SU-DHL-6 (cell line): ENCODE results near the gene NUTF2.
"Not testable (repeated sequence)": the region's sequence is repeated elsewhere in the genome, so short reads cannot be mapped to it uniquely, and the experiment has no call there.

Experiments used
- H2AFZ ChIP-seq: fragments of 200-600 bp; sonication (generic); 2 replicates; pipeline ENCODE4 v1.6.1; 2014; ENCODE audit warnings: low read depth, mild to moderate bottlenecking, moderate library complexity, mixed read lengths, antibody characterized with exemption, low read length; ENCODE audit not compliant: severe bottlenecking
- H3F3A ChIP-seq: fragments of 200-600 bp; shearing (Covaris generic); 2 replicates; pipeline ENCODE4 v1.6.0; 2016; ENCODE audit warnings: antibody characterized with exemption, mild to moderate bottlenecking; ENCODE audit not compliant: insufficient read depth
- H3K27ac ChIP-seq: fragments of 200-600 bp; sonication (generic); 2 replicates; pipeline ENCODE4 v1.5.1; 2016; ENCODE audit warnings: low read depth, mild to moderate bottlenecking, low read length, moderate library complexity, mixed read lengths
- H3K27me3 ChIP-seq: fragments of 200-600 bp; sonication (generic), shearing (Covaris generic); 2 replicates; pipeline ENCODE4 v1.6.0; 2014; ENCODE audit warnings: mild to moderate bottlenecking, low read length
- H3K36me3 ChIP-seq: fragments of 200-600 bp; sonication (generic); 2 replicates; pipeline ENCODE4 v1.6.1; 2014; ENCODE audit warnings: mild to moderate bottlenecking, low read length, mixed read lengths
- H3K4me2 ChIP-seq: fragments of 300-600, 200-600 bp; shearing (Covaris generic), sonication (generic); 2 replicates; pipeline ENCODE4 v1.6.0; 2014; ENCODE audit warnings: low read length, low read depth, mild to moderate bottlenecking; ENCODE audit not compliant: poor library complexity, severe bottlenecking
- H3K4me3 ChIP-seq: fragments of 200-600 bp; sonication (generic); 2 replicates; pipeline ENCODE4 v1.5.1; 2014; ENCODE audit warnings: antibody characterized with exemption, low read length, mild to moderate bottlenecking, mixed read lengths; ENCODE audit not compliant: insufficient read depth, poor library complexity, severe bottlenecking
- H3K79me2 ChIP-seq: fragments of 200-600 bp; sonication (generic); 2 replicates; pipeline ENCODE4 v1.6.1; 2014; ENCODE audit warnings: mild to moderate bottlenecking, low read length, moderate library complexity; ENCODE audit not compliant: insufficient read depth
- H3K9ac ChIP-seq: fragments of 200-600 bp; sonication (generic); 2 replicates; pipeline ENCODE4 v1.7.0; 2014; ENCODE audit warnings: mild to moderate bottlenecking, low read length
- H3K9me2 ChIP-seq: fragments of 200-600 bp; sonication (generic); replicated peaks from 2 replicates; pipeline ENCODE4 v1.6.1; 2014; ENCODE audit warnings: low read length; ENCODE audit not compliant: insufficient read depth
- H3K9me3 ChIP-seq: fragments of 200-600 bp; sonication (generic); 2 replicates; pipeline ENCODE4 v1.6.1; 2014; ENCODE audit warnings: low read length, mixed read lengths; ENCODE audit not compliant: insufficient read depth
- H4K20me1 ChIP-seq: fragments of 200-600 bp; sonication (generic); 2 replicates; pipeline ENCODE4 v1.6.1; 2014; ENCODE audit warnings: low read depth, mild to moderate bottlenecking, antibody characterized with exemption, low read length, moderate library complexity, mixed read lengths
- CTCF ChIP-seq: fragments of 200-600 bp; sonication (generic); IDR thresholded peaks from one replicate; pipeline ENCODE4 v1.5.1; 2017; ENCODE audit warnings: antibody characterized with exemption, mild to moderate bottlenecking, low read length, moderate library complexity; ENCODE audit not compliant: insufficient read depth, poor library complexity, severe bottlenecking
- EZH2phosphoT487 ChIP-seq: fragments of 200-600 bp; sonication (generic), shearing (Covaris generic); conservative IDR thresholded peaks from 2 replicates; pipeline ENCODE4 v1.6.1; 2018; ENCODE audit warnings: mild to moderate bottlenecking, antibody characterized with exemption, low read length, moderate library complexity, mixed read lengths

Gene NUTF2

GRCh38 chr16:67860589-67861398 is 14.1 kb downstream of the NUTF2 start:
- H4K20me1 ChIP-seq, result peaks cover 10% of the 10 kb centered on the region; the same call in 1 of the 2 replicates
- no peaks in the 10 kb centered on the region for H3K9me3 ChIP-seq
- H3F3A ChIP-seq, result no peaks in the 10 kb centered on the region
- no peak overlapping the region for H3K4me3 ChIP-seq
- H3K27ac ChIP-seq, result no peak overlapping the region
- H3K27me3 ChIP-seq, result no peaks in the 10 kb centered on the region
- H3K36me3 ChIP-seq, result no peaks in the 10 kb centered on the region
- TF ChIP-seq EZH2phosphoT487, result no peak
- no peak overlapping the region for H2AFZ ChIP-seq
- peaks cover 83% of the 10 kb centered on the region for H3K79me2 ChIP-seq
- no peaks in the 10 kb centered on the region for H3K9me2 ChIP-seq
- no peak overlapping the region for H3K9ac ChIP-seq
- no peak overlapping the region for H3K4me2 ChIP-seq

- no peak overlapping the region for H3K9ac ChIP-seq
- no peaks in the 10 kb centered on the region for H3K9me2 ChIP-seq
- peaks cover 7% of the 10 kb centered on the region; the same call in 1 of the 2 replicates for H4K20me1 ChIP-seq
- no peak overlapping the region for H3K4me3 ChIP-seq
- H3K4me2 ChIP-seq, result no peak overlapping the region
- no peak overlapping the region for H2AFZ ChIP-seq
- H3K27me3 ChIP-seq, result no peaks in the 10 kb centered on the region
- H3K79me2 ChIP-seq, result peaks cover 72% of the 10 kb centered on the region
- no peak for TF ChIP-seq EZH2phosphoT487
- TF ChIP-seq CTCF, result no peak
- no peaks in the 10 kb centered on the region for H3K9me3 ChIP-seq
- no peaks in the 10 kb centered on the region for H3F3A ChIP-seq
- no peaks in the 10 kb centered on the region for H3K36me3 ChIP-seq
- no peak overlapping the region for H3K27ac ChIP-seq
These were observed 15.1 kb downstream of the NUTF2 start for GRCh38 chr16:67861877-67862276.

GRCh38 chr16:67862623-67863583 is 16.2 kb downstream of the NUTF2 start:
- Histone ChIP-seq H3K9me3 (no peaks in the 10 kb centered on the region), H3F3A (no peaks in the 10 kb centered on the region), H4K20me1 (peaks cover under 1% of the 10 kb centered on the region; the same call in 1 of the 2 replicates), H3K27ac (no peak overlapping the region), H3K9ac (no peak overlapping the region), H3K9me2 (no peaks in the 10 kb centered on the region), H2AFZ (no peak overlapping the region), H3K79me2 (peaks cover 62% of the 10 kb centered on the region), H3K36me3 (no peaks in the 10 kb centered on the region), H3K27me3 (no peaks in the 10 kb centered on the region), H3K4me2 (no peak overlapping the region), H3K4me3 (no peak overlapping the region)
- no peak for TF ChIP-seq CTCF
- TF ChIP-seq EZH2phosphoT487, result no peak

DNA sequence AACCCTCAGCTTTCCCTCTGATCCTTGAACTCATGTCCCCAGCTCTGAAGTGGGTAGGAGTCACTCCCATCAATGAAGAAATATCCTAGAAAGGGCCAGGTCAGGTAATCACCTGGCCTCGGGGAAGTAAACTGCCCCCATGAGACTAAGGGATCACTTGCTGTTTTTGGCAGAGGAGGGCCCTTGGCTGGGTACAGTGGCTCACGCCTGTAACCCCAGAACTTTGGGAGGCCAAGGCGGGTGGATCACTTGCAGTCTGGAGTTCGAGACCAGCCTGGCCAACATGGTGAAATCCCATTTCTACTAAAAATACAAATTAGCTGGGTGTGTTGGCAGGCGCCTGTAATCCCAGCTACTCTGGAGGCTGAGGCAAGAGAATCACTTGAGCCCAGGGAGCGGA is 17.3 kb downstream of the NUTF2 start:
- not testable (repeated sequence) for H3K9me2 ChIP-seq, H3K27ac ChIP-seq, H3K36me3 ChIP-seq, H3K9me3 ChIP-seq, H3K4me2 ChIP-seq, H2AFZ ChIP-seq, H3K4me3 ChIP-seq, H3K9ac ChIP-seq, H4K20me1 ChIP-seq, H3F3A ChIP-seq, H3K27me3 ChIP-seq
- H3K79me2 ChIP-seq, result peaks cover 50% of the 10 kb centered on the region
